GM12878 (cell line): ENCODE measurements around the gene TBX15. TPM values are rescaled to one million over a fixed set of nuclear protein-coding genes. Genes with fewer than 3 reads are reported as not detected.

ENCODE experiments used
- ATAC-seq: fragments of 200-7000 bp; cut with Tn5 transposase; 3 replicates; pipeline ENCODE4 v1.9.1; 2020; ENCODE audit warnings: mild to moderate bottlenecking, moderate library complexity
- BruUV-seq: library from RNA; stranded (reverse); fragments of 400-500 nt; replicated peaks from 2 replicates; lab custom pipeline; 2021; lab: Mats Ljungman, UMichigan
- CTCF ChIA-PET: fragments of 300-600 bp; sonication (Branson Sonifier 250); formaldehyde crosslinking; extraction: SDS; loops from one replicate; lab custom pipeline; 2021; ENCODE audit warnings: inconsistent platforms; lab: Yijun Ruan, JAX
- POLR2A ChIA-PET: fragments of 350-600 bp; formaldehyde crosslinking; extraction: SDS; loops from one replicate; lab custom pipeline; 2021; ENCODE audit warnings: inconsistent platforms; lab: Charles Lee
- RAD21 ChIA-PET: fragments of 300-600 bp; sonication (Branson Sonifier 250); formaldehyde crosslinking; loops from one replicate; lab custom pipeline; 2023; ENCODE audit warnings: antibody characterized with exemption; ENCODE audit not compliant: unreplicated experiment; lab: Charles Lee
- SMC1A ChIA-PET: fragments of 300-600 bp; sonication (Branson Sonifier 250); formaldehyde crosslinking; loops from one replicate; lab custom pipeline; 2023; ENCODE audit not compliant: unreplicated experiment, uncharacterized antibody; lab: Charles Lee
- DNase-seq: peaks from one replicate; pipeline ENCODE4 v3.0.0-alpha.2; 2011; ENCODE audit warnings: low read depth, low spot score
- FAIRE-seq: peaks from 3 replicates; lab custom pipeline; 2011; peaks lifted over from hg19 to GRCh38; lab: Jason Lieb, UNC
- H2AFZ ChIP-seq: 2 replicates; pipeline ENCODE4 v1.6.0; 2011; ENCODE audit warnings: low read depth, low read length, control low read depth; ENCODE audit not compliant: control insufficient read depth
- H3K27ac ChIP-seq: 2 replicates; pipeline ENCODE4 v1.5.1; 2011; ENCODE audit warnings: control low read depth; ENCODE audit not compliant: control insufficient read depth, insufficient read depth
- H3K27me3 ChIP-seq, 2 experiments: replicated peaks in 1 of 2; 2 replicates each; pipeline versions ENCODE4 v1.6.0 to v1.6.1; 2011; ENCODE audit warnings: low read length in 1 of 2; ENCODE audit not compliant: control insufficient read depth in 2 of 2, insufficient read depth in 2 of 2
- H3K36me3 ChIP-seq, 2 experiments: 2 replicates each; pipeline ENCODE4 v1.5.1; 2011; ENCODE audit warnings: low read length in 1 of 2; ENCODE audit not compliant: control insufficient read depth in 2 of 2, insufficient read depth in 2 of 2
- H3K4me1 ChIP-seq: 2 replicates; pipeline ENCODE4 v1.6.1; 2011; ENCODE audit warnings: mild to moderate bottlenecking, low read length, moderate library complexity, mixed read lengths; ENCODE audit not compliant: control insufficient read depth, insufficient read depth
- H3K4me2 ChIP-seq: 2 replicates; pipeline ENCODE4 v1.6.0; 2011; ENCODE audit warnings: control low read depth; ENCODE audit not compliant: control insufficient read depth, insufficient read depth
- H3K4me3 ChIP-seq: fragments of 200-600 bp; sonication (generic); 2 replicates; pipeline ENCODE4 v1.5.1; 2016
- H3K79me2 ChIP-seq: 2 replicates; pipeline ENCODE4 v1.6.0; 2011; ENCODE audit warnings: low read length; ENCODE audit not compliant: control insufficient read depth, insufficient read depth
- H3K9ac ChIP-seq: 2 replicates; pipeline ENCODE4 v1.8.0; 2011; ENCODE audit warnings: low read length, control low read depth, mixed read lengths; ENCODE audit not compliant: control insufficient read depth, insufficient read depth
- H3K9me3 ChIP-seq: replicated peaks from 3 replicates; pipeline ENCODE4 v1.5.1; 2011; ENCODE audit warnings: mild to moderate bottlenecking, low read length; ENCODE audit not compliant: control insufficient read depth, insufficient read depth
- H4K20me1 ChIP-seq: 2 replicates; pipeline ENCODE4 v1.6.0; 2011; ENCODE audit not compliant: control insufficient read depth, insufficient read depth
- CBX3 ChIP-seq: fragments of 200-600 bp; sonication (generic); IDR thresholded peaks from 2 replicates; pipeline ENCODE4 v1.6.1; 2016; ENCODE audit warnings: low read depth, borderline replicate concordance
- CREM ChIP-seq: IDR thresholded peaks from 2 replicates; pipeline ENCODE4 v1.6.1; 2014; ENCODE audit warnings: antibody characterized with exemption, low read depth
- IKZF1 ChIP-seq: fragments of 450-650 bp; conservative IDR thresholded peaks from 2 replicates; pipeline ENCODE4 v1.6.1; 2017; ENCODE audit warnings: antibody characterized with exemption, mild to moderate bottlenecking
- SIX5 ChIP-seq: IDR thresholded peaks from 2 replicates; pipeline ENCODE4 v1.6.1; 2011; ENCODE audit warnings: mild to moderate bottlenecking, low read depth, low read length, moderate library complexity; ENCODE audit not compliant: severe bottlenecking
- STAT3 ChIP-seq: IDR thresholded peaks from 2 replicates; pipeline ENCODE4 v1.6.1; 2011; ENCODE audit warnings: low read depth, low read length, improper control_type of control experiment
- ZBTB11 ChIP-seq: fragments of 450-650 bp; formaldehyde crosslinking; IDR thresholded peaks from 2 replicates; pipeline ENCODE4 v1.5.0; 2022; ENCODE audit warnings: mild to moderate bottlenecking, missing genetic modification characterization
- ZBTB33 ChIP-seq: fragments of 450-650 bp; IDR thresholded peaks from 2 replicates; pipeline ENCODE4 v1.6.1; 2017; ENCODE audit warnings: mild to moderate bottlenecking
- ZNF217 ChIP-seq: fragments of 450-650 bp; IDR thresholded peaks from 2 replicates; pipeline ENCODE4 v1.6.1; 2017; ENCODE audit warnings: antibody characterized with exemption, mild to moderate bottlenecking
- WGBS: methylation state at CpG from one replicate; pipeline ENCODE4 v1.1.6; 2016; ENCODE audit warnings: low lambda C conversion rate; ENCODE audit not compliant: insufficient replicate concordance, insufficient coverage; ENCODE audit errors: missing lambda C conversion rate; 5-methylcytosine and 5-hydroxymethylcytosine counted together
- in situ Hi-C: fragments of 300-500 bp; cut with MboI; formaldehyde crosslinking; loops from 9 replicates; pipeline ENCODE4 v1.14.3; 2018; ENCODE audit warnings: mixed read lengths
- intact Hi-C: fragments of 100-400 bp; cut with micrococcal nuclease; formaldehyde crosslinking; loops from one replicate; pipeline ENCODE4 v1.14.2; 2022; ENCODE audit not compliant: unreplicated experiment
- polyA plus RNA-seq, 11 experiments: library from polyadenylated mRNA; depleted of rRNA in 4 of 11; unstranded in 6 of 11; stranded (reverse) in 5 of 11; fragments of >200 nt; fragmentation: Nextera tagmentation in 4 of 11; fragmentation: Illumina TruSeq in 1 of 11; extraction: Ambion mirVana in 4 of 11; extraction: Trizol in 1 of 11; gene quantifications; 1 replicate in 1 of 11; 2 replicates in 10 of 11; pipeline versions ENCODE4 v1.2.1 to v1.2.3, GENCODE V29; 2011 to 2016; ENCODE audit warnings: inconsistent platforms in 2 of 11, missing spikeins in 2 of 11, low read depth in 1 of 11
- total RNA-seq, 4 experiments: library from RNA; depleted of rRNA in 3 of 4; stranded (reverse); fragments of >200 nt in 3 of 4; fragmentation: Illumina TruSeq in 1 of 4; extraction: Trizol in 1 of 4; gene quantifications; 2 replicates each; pipeline versions ENCODE4 v1.2.1 to v1.2.3, GENCODE V29; 2013 to 2021

Gene TBX15
- total and polyA plus RNA-seq, 10 of the 15 experiments (the other 5 are each of a cell fraction or from before 2014, with no cell fraction given), result 0.64 to 9.4 (median 0.99) TPM

GRCh38 chr1:118991448-118991847 lies 3.3 kb upstream of the TBX15 start (continued):
- no peak for TF ChIP-seq ZBTB33
- no peak for TF ChIP-seq CREM

GRCh38 chr1:118990513-118991152 lies 2.5 kb upstream of the TBX15 start:
- ChIA-PET SMC1A (no interaction called here), POLR2A (no interaction called here), RAD21 (no interaction called here), CTCF (interaction anchor here (0.7 kb wide), 1 partner anchor 11 kb away, joined by 3 read pairs; no protein-coding TSS in a partner anchor)
- ATAC-seq (no peak), DNase-seq (no peak), FAIRE-seq (no peak)
- Histone ChIP-seq H3K4me2 (no peak overlapping the region), H3K9me3 (peaks cover 4% of the 10 kb centered on the region; the same call in 2 of the 3 replicates), H3K27ac (no peak overlapping the region), H4K20me1 (no peaks in the 10 kb centered on the region), H3K79me2 (no peaks in the 10 kb centered on the region), H3K9ac (no peak overlapping the region), H3K36me3 (no peaks in the 10 kb centered on the region), H3K4me3 (no peak overlapping the region), H3K27me3 (peaks cover 22 to 36% of the 10 kb centered on the region in 2 experiments), H2AFZ (no peak overlapping the region), H3K4me1 (no peaks in the 10 kb centered on the region)
- intact Hi-C loops (no loop called here), in situ Hi-C loops (no loop called here)
- 11% methylated on average over 7 of the region's 8 CpGs for WGBS
- TF ChIP-seq ZNF217, result no peak
- no peak for TF ChIP-seq IKZF1
- TF ChIP-seq ZBTB33, result no peak
- no peak for TF ChIP-seq ZBTB11 (CRISPR knock-in tag)
- no peak for TF ChIP-seq STAT3
- no peak for TF ChIP-seq CBX3
- no peak for TF ChIP-seq SIX5
- no TSS peak for BruUV-seq
